Measurements from ENCODE around the gene LHX6.

DNA sequence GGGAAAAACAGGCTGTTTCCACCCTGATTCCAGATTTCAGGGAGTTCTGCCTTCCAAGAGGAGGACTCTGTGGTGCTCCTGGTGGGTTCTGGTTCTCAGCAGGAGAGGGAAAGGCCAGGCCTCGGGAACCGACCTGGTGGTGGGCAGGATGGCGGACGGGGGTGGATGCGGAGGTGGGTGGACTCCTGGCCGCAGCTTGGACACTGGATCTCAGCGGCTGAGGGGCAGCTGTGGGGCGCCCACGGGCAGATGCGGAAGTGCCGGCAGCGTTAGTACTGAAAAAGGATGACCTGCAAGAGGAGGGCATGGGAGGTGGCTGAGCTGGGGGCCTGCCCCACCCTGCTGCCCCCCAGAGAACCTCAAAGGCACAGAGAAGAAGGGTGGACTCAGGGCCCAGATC is 24.3 kb downstream of the LHX6 start:
- TF ChIP-seq CTCF (conservative IDR thresholded peaks at IDR 0.05; ENCODE audit: low read depth, low read length) (no peak), EZH2phosphoT487 (IDR thresholded peaks at IDR 0.05; ENCODE audit: borderline replicate concordance, low read length) (no peak), EZH2 (IDR thresholded peaks at IDR 0.05; ENCODE audit: low read length, unreplicated experiment) (no peak)
